GM20000 (cell line): ENCODE measurements around the gene HRH2.

ENCODE experiments used
- DNase-seq: peaks from one replicate; pipeline ENCODE4 v3.0.0; 2012; ENCODE audit warnings: low spot score
- TF ChIP-seq, protein P1 (sequence below): IDR thresholded peaks from 2 replicates; pipeline ENCODE4 v1.5.1; 2012; ENCODE audit warnings: mild to moderate bottlenecking, control low read depth; ENCODE audit errors: extremely low read depth, missing control alignments

The HRH2 gene

GRCh38 chr5:175617447-175617846 is 40.4 kb upstream of the HRH2 start:
- no peak for DNase-seq
- TF ChIP-seq, protein P1, sequence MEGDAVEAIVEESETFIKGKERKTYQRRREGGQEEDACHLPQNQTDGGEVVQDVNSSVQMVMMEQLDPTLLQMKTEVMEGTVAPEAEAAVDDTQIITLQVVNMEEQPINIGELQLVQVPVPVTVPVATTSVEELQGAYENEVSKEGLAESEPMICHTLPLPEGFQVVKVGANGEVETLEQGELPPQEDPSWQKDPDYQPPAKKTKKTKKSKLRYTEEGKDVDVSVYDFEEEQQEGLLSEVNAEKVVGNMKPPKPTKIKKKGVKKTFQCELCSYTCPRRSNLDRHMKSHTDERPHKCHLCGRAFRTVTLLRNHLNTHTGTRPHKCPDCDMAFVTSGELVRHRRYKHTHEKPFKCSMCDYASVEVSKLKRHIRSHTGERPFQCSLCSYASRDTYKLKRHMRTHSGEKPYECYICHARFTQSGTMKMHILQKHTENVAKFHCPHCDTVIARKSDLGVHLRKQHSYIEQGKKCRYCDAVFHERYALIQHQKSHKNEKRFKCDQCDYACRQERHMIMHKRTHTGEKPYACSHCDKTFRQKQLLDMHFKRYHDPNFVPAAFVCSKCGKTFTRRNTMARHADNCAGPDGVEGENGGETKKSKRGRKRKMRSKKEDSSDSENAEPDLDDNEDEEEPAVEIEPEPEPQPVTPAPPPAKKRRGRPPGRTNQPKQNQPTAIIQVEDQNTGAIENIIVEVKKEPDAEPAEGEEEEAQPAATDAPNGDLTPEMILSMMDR = no peak

DNA sequence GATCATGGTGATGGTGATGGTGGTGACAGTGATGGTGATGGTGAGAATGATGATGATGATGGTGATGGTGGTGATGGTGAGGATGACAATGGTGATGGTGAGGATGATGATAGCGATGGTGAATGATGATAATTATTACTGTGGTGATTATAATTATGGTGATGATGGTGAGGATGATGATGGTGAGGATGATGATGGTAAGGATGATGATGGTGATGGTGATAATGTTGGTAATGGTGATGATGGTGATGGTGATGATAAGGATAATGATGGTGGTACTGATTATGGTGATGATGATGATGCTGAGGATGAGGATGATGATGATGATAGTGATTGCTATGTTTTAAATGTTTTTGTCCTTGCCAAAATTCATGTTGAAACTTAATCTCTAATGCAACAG is 37.3 kb upstream of the HRH2 start:
- no peak for DNase-seq

DNA sequence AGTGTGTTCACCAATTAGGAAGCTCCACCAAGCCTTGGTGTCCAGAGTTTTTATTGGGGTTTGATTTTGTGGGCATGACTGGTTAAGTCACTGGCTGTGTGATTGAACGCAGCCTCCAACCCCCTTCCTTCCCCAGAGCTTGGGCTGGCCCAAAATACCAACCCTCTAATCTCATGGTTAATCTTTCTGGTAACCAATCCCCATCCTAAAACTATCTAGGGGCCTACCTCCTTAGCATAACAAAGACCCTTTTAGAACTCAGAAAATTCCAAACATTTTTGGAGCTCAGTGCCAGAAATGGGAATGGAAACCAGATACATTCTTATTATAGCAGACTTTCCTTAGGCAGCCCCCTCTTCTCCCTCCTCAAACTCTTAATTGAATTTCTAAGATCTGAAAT is 35.9 kb upstream of the HRH2 start:
- DNase-seq = no peak
- TF ChIP-seq, protein P1 = no peak

More for the DNA sequence above, 37.3 kb upstream of the HRH2 start:
- TF ChIP-seq, protein P1 = no peak

DNA sequence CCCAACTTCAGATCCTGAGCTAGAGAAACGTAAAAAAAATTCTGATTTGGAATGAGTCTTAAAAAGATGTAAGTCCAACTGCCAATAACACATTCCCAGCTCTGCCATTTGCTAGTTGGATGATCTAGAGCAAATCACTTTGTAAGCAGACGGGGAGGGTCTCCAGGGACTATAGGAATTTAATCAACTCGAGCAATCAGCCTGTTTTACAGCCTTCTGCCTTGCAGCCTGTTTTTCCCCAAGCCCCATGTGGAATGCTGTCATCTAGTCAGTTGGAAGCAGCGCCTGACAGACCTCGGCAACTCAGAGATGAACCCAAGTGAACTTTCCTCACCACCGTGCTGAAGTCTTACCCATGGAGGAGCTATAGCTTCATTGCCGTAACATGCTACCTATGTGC is 34.8 kb upstream of the HRH2 start:
- DNase-seq = no peak

GRCh38 chr5:175624316-175624715 is 33.6 kb upstream of the HRH2 start:
- no peak for DNase-seq
- TF ChIP-seq, protein P1 = no peak

More for the DNA sequence above, 34.8 kb upstream of the HRH2 start:
- TF ChIP-seq, protein P1 = no peak

GRCh38 chr5:175627005-175627404 is 30.9 kb upstream of the HRH2 start:
- no peak for DNase-seq
- TF ChIP-seq, protein P1 = no peak

DNA sequence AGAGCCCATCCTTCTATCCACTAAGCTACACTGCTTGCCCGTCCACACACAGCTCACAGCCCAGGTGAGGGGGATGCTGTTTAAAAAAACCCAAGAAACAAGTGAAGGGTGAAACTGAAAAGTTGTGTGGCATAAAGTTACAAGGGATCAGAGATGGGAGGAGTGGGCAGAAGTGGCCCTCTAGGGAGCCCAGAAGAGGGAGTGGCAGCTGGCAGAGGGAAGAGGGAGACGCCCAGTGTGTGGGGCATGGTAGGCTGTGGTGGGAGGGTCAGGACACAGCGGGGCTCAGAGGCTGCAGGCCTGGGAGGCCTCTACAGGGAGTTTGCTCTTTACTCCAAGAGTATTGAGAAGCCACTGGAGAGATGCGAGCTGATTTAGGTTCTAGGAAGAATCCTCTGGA is 30.1 kb upstream of the HRH2 start:
- TF ChIP-seq, protein P1 = no peak
- DNase-seq = no peak

- TF ChIP-seq, protein P1 = no peak
- no peak for DNase-seq
Observed at GRCh38 chr5:175628668-175629067, 29.2 kb upstream of the HRH2 start.
